SU-DHL-6 (cell line): Measurements from ENCODE around the gene TSC22D4.

ENCODE experiments used
- CTCF ChIP-seq: fragments of 200-600 bp; sonication (generic); IDR thresholded peaks from one replicate; pipeline ENCODE4 v1.5.1; 2017; ENCODE audit warnings: antibody characterized with exemption, mild to moderate bottlenecking, low read length, moderate library complexity; ENCODE audit not compliant: insufficient read depth, poor library complexity, severe bottlenecking
- EZH2phosphoT487 ChIP-seq: fragments of 200-600 bp; sonication (generic), shearing (Covaris generic); conservative IDR thresholded peaks from 2 replicates; pipeline ENCODE4 v1.6.1; 2018; ENCODE audit warnings: mild to moderate bottlenecking, antibody characterized with exemption, low read length, moderate library complexity, mixed read lengths

- TF ChIP-seq CTCF: no peak
- no peak for TF ChIP-seq EZH2phosphoT487
These were observed 26.0 kb upstream of the TSC22D4 start for GRCh38 chr7:100504887-100505611.
